Thoracic aorta (tissue), 2 donors: ENCODE measurements around the gene RASD2. TPM values are rescaled to one million over a fixed set of nuclear protein-coding genes. Genes with fewer than 3 reads are reported as not detected.

ENCODE experiments used
- ATAC-seq: fragments of 150-250 bp; one replicate; pipeline ENCODE4 v1.8.0; 2017; ENCODE audit warnings: low read depth; ENCODE audit not compliant: insufficient number of reproducible peaks, low FRiP score
- DNase-seq: peaks from one replicate; pipeline ENCODE4 v3.0.0-alpha.2; 2020; ENCODE audit warnings: low spot score
- H3K27ac ChIP-seq, 2 donors: fragments of 200-600 bp; sonication (generic); 1 replicate in 1 of 2; 2 replicates in 1 of 2; pipeline ENCODE4 v1.5.1; 2016; ENCODE audit warnings: mild to moderate bottlenecking in 2 of 2, moderate library complexity in 2 of 2
- H3K27me3 ChIP-seq: fragments of 200-600 bp; sonication (generic); replicated peaks from 2 replicates; pipeline ENCODE4 v1.6.0; 2016; ENCODE audit warnings: mild to moderate bottlenecking; ENCODE audit not compliant: insufficient read depth
- H3K36me3 ChIP-seq: fragments of 200-600 bp; sonication (generic); one replicate; pipeline ENCODE4 v1.5.1; 2016
- H3K4me1 ChIP-seq, 2 donors: fragments of 200-600 bp; sonication (generic); 1 replicate in 1 of 2; 2 replicates in 1 of 2; pipeline versions ENCODE4 v1.5.1 to v1.6.0; 2016; ENCODE audit warnings: low read depth in 2 of 2, mild to moderate bottlenecking in 1 of 2; ENCODE audit not compliant: control insufficient read depth in 1 of 2
- H3K4me3 ChIP-seq: fragments of 200-600 bp; sonication (generic); 2 replicates; pipeline ENCODE4 v1.5.1; 2016; ENCODE audit warnings: mild to moderate bottlenecking
- H3K9me3 ChIP-seq: fragments of 200-600 bp; sonication (generic); 2 replicates; pipeline ENCODE4 v1.5.1; 2016
- total RNA-seq, 2 donors: library from RNA; depleted of rRNA; stranded (reverse); fragments of >200 nt; gene quantifications; one replicate each; pipeline versions ENCODE4 v1.1.0 to v1.2.3, GENCODE V29; 2016
- TF ChIP-seq, protein P1 (sequence below): fragments of 200-600 bp; sonication (generic); IDR thresholded peaks from one replicate; pipeline ENCODE4 v1.5.1; 2019; ENCODE audit warnings: antibody characterized with exemption

RASD2 gene
- total RNA-seq, 2 donors from 2014 or later: 14.0 to 18.8 TPM

- H3K27me3 ChIP-seq: no peaks in the 10 kb centered on the region
- H3K4me3 ChIP-seq: no peak overlapping the region
- TF ChIP-seq, protein P1, sequence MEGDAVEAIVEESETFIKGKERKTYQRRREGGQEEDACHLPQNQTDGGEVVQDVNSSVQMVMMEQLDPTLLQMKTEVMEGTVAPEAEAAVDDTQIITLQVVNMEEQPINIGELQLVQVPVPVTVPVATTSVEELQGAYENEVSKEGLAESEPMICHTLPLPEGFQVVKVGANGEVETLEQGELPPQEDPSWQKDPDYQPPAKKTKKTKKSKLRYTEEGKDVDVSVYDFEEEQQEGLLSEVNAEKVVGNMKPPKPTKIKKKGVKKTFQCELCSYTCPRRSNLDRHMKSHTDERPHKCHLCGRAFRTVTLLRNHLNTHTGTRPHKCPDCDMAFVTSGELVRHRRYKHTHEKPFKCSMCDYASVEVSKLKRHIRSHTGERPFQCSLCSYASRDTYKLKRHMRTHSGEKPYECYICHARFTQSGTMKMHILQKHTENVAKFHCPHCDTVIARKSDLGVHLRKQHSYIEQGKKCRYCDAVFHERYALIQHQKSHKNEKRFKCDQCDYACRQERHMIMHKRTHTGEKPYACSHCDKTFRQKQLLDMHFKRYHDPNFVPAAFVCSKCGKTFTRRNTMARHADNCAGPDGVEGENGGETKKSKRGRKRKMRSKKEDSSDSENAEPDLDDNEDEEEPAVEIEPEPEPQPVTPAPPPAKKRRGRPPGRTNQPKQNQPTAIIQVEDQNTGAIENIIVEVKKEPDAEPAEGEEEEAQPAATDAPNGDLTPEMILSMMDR: no peak
- no peak overlapping the region for H3K27ac ChIP-seq
- DNase-seq (no peak), ATAC-seq (no peak)
- no peaks in the 10 kb centered on the region for H3K4me1 ChIP-seq
- H3K36me3 ChIP-seq: no peaks in the 10 kb centered on the region
- H3K9me3 ChIP-seq: no peaks in the 10 kb centered on the region
Observed at GRCh38 chr22:35521358-35522224, 19.0 kb upstream of the RASD2 start.

- no peaks in the 10 kb centered on the region for H3K4me1 ChIP-seq
- no peak for DNase-seq
- H3K27ac ChIP-seq: no peak overlapping the region
- ATAC-seq: no peak
- H3K27me3 ChIP-seq: no peaks in the 10 kb centered on the region
- TF ChIP-seq, protein P1: no peak
- H3K4me3 ChIP-seq: no peak overlapping the region
- no peaks in the 10 kb centered on the region for H3K9me3 ChIP-seq
- H3K36me3 ChIP-seq: no peaks in the 10 kb centered on the region
Observed at GRCh38 chr22:35522225-35523149, 18.1 kb upstream of the RASD2 start.

- Histone ChIP-seq H3K4me1 (no peaks in the 10 kb centered on the region), H3K4me3 (no peak overlapping the region), H3K9me3 (no peaks in the 10 kb centered on the region), H3K27ac (no peak overlapping the region), H3K36me3 (no peaks in the 10 kb centered on the region), H3K27me3 (no peaks in the 10 kb centered on the region)
- TF ChIP-seq, protein P1: no peak
- ATAC-seq: no peak
- DNase-seq: no peak
Observed at GRCh38 chr22:35523167-35523947, 17.3 kb upstream of the RASD2 start.

GRCh38 chr22:35524966-35525686 lies 15.5 kb upstream of the RASD2 start:
- TF ChIP-seq, protein P1: no peak
- Histone ChIP-seq H3K4me3 (no peak overlapping the region), H3K4me1 (no peaks in the 10 kb centered on the region), H3K27me3 (no peaks in the 10 kb centered on the region), H3K36me3 (no peaks in the 10 kb centered on the region), H3K9me3 (peaks cover 2% of the 10 kb centered on the region), H3K27ac (no peak overlapping the region)
- no peak for DNase-seq
- ATAC-seq: no peak
